Measurements from ENCODE around the gene LRRFIP1. TPM values are rescaled to one million over a fixed set of nuclear protein-coding genes. Genes with fewer than 3 reads are reported as not detected.

The LRRFIP1 gene
- total and polyA plus RNA-seq, 2 donors (not counting 1 experiment from before 2014, with no cell fraction given), result 42.0 to 139 TPM

DNA sequence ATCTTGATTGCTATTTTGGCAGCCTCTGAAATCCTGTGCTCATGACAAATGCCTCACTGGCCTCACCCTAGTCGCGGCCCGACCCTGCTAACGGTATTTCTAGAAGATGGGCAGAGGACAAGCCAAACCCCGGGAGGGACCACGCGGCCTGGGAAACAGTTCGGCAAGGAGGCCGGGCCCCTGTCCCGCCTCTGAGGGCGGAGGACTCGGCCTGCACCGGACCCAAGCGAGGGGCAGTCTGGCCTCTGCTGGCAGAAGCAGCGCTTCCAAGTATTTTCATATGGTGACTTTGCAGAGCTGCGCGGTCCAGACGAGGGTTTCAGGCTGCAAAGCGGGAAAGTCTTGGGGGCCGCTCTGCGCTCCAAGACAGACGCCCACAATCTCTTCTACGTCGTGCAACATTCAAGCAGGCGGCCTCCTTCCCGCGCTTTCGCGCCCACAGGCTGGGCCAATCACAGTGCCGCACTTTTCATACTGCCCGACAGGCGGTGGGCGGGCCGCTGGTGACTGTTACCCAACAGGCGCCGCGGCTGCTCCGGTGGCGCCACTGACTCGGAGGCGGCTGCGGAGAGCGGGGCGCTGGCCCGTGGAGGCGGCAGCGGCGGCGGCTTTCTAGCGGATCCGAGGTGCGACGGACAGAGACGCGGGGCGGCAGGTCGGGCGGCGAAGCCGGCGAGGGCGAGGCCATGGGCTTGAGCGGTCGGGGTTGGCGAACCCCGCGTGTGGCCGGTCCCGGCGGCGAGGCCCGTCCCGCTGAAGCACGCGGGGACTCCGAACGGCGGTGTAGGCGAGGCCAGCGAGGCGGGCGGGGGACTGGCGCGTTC is 171.1 kb downstream of the LRRFIP1 start, which contains the start of gene RBM44:
Gene RBM44 (plus strand): TSS at position 544 of the 824 bp plus-strand sequence. CDS start 14,831 bp downstream, outside the sequence.
- Histone ChIP-seq H3K4me3 (ENCODE audit: control extremely low read depth in 1 of 5, extremely low read depth in 1 of 5, insufficient read depth in 1 of 5, low read depth in 2 of 5, low read length in 4 of 5) (no peak within 1 kb of the TSS), H3K27me3 (replicated peaks in 1 of 4; ENCODE audit: control extremely low read depth in 1 of 4, control insufficient read depth in 3 of 4, insufficient read depth in 4 of 4, low read length in 3 of 4) (no peaks in the 10 kb centered on the region), H3K36me3 (replicated peaks in 1 of 2; ENCODE audit: control extremely low read depth in 1 of 2, control insufficient read depth in 1 of 2, extremely low read depth in 1 of 2, insufficient read depth in 2 of 2, low read length in 1 of 2) (no peaks in the 10 kb centered on the region), H3K9me3 (ENCODE audit: control extremely low read depth in 1 of 3, control insufficient read depth in 2 of 3, insufficient read depth in 1 of 3, low read length in 2 of 3) (peaks cover 0 to 17% (median 1%) of the 10 kb centered on the region in 3 donors), H3K27ac (ENCODE audit: low read length in 2 of 2) (no peak within 1 kb of the TSS), H4K20me1 (ENCODE audit: control insufficient read depth, insufficient read depth, low read length, poor library complexity, severe bottlenecking) (no peaks in the 10 kb centered on the region), H2AFZ (ENCODE audit: insufficient read depth, low read depth, low read length, poor library complexity, severe bottlenecking) (no peak within 1 kb of the TSS), H3K79me2 (ENCODE audit: control insufficient read depth, insufficient read depth, low read length) (no peaks in the 10 kb centered on the region), H3K4me1 (ENCODE audit: control insufficient read depth in 2 of 2, insufficient read depth in 2 of 2, low read length in 2 of 2) (no peaks in the 10 kb centered on the region), H3K9ac (ENCODE audit: low read length) (no peak within 1 kb of the TSS), H3K4me2 (replicated peaks; ENCODE audit: low read depth, low read length, poor library complexity, severe bottlenecking) (no peak within 1 kb of the TSS)
- Mint-ChIP-seq H3K27ac (no peak within 1 kb of the TSS), H3K27me3 (no peaks in the 10 kb centered on the region), H3K9me3 (ENCODE audit: insufficient read depth) (peaks cover 4% of the 10 kb centered on the region), H3K4me3 (no peak within 1 kb of the TSS), H3K4me1 (peaks cover 2% of the 10 kb centered on the region)
- WGBS (ENCODE audit: insufficient coverage), result 94% methylated on average over 84 of the region's 84 CpGs
- CTCF ChIA-PET, result no interaction called here
- POLR2A ChIA-PET, result no interaction called here
- DNase-seq (no peak), ATAC-seq (ENCODE audit: low read depth) (no peak)
- no peak for TF ChIP-seq EZH2 (IDR thresholded peaks at IDR 0.05; ENCODE audit: borderline replicate concordance, insufficient read depth, low read depth, low read length, poor library complexity, severe bottlenecking)
- TF ChIP-seq, protein P1, sequence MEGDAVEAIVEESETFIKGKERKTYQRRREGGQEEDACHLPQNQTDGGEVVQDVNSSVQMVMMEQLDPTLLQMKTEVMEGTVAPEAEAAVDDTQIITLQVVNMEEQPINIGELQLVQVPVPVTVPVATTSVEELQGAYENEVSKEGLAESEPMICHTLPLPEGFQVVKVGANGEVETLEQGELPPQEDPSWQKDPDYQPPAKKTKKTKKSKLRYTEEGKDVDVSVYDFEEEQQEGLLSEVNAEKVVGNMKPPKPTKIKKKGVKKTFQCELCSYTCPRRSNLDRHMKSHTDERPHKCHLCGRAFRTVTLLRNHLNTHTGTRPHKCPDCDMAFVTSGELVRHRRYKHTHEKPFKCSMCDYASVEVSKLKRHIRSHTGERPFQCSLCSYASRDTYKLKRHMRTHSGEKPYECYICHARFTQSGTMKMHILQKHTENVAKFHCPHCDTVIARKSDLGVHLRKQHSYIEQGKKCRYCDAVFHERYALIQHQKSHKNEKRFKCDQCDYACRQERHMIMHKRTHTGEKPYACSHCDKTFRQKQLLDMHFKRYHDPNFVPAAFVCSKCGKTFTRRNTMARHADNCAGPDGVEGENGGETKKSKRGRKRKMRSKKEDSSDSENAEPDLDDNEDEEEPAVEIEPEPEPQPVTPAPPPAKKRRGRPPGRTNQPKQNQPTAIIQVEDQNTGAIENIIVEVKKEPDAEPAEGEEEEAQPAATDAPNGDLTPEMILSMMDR (IDR thresholded peaks at IDR 0.05), result no peak
- intact Hi-C loops (cut with micrococcal nuclease), result no loop called here

DNA sequence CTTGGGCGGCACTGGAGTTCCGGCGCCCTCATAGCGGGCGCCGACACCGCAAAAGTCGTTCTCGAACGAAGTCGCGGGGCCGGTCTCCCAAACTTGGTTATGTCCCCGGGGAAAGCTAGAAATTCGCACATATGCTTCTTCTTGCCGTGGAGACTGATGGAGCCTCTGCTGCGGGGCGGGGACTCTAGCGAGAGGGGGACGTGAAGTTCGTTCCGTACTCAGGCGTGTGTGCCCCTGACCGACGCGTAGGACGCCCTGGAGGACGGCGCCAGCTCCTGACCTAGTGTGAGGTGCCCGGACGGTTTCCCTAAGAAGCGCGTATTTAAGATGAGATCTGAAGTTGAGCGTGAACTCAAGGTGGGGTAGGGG is 171.7 kb downstream of the LRRFIP1 start:
- 98% methylated on average over 34 of the region's 34 CpGs for WGBS (ENCODE audit: insufficient coverage)
- Histone ChIP-seq H4K20me1 (ENCODE audit: control insufficient read depth, insufficient read depth, low read length, poor library complexity, severe bottlenecking) (no peaks in the 10 kb centered on the region), H3K4me2 (replicated peaks; ENCODE audit: low read depth, low read length, poor library complexity, severe bottlenecking) (no peak overlapping the region), H3K79me2 (ENCODE audit: control insufficient read depth, insufficient read depth, low read length) (no peaks in the 10 kb centered on the region), H3K27ac (ENCODE audit: low read length in 2 of 2) (no peak overlapping the region), H3K9me3 (ENCODE audit: control extremely low read depth in 1 of 3, control insufficient read depth in 2 of 3, insufficient read depth in 1 of 3, low read length in 2 of 3) (peaks cover 0 to 17% (median 1%) of the 10 kb centered on the region in 3 donors), H2AFZ (ENCODE audit: insufficient read depth, low read depth, low read length, poor library complexity, severe bottlenecking) (no peak overlapping the region), H3K4me1 (ENCODE audit: control insufficient read depth in 2 of 2, insufficient read depth in 2 of 2, low read length in 2 of 2) (no peaks in the 10 kb centered on the region), H3K9ac (ENCODE audit: low read length) (no peak overlapping the region), H3K27me3 (replicated peaks in 1 of 4; ENCODE audit: control extremely low read depth in 1 of 4, control insufficient read depth in 3 of 4, insufficient read depth in 4 of 4, low read length in 3 of 4) (no peaks in the 10 kb centered on the region), H3K4me3 (ENCODE audit: control extremely low read depth in 1 of 5, extremely low read depth in 1 of 5, insufficient read depth in 1 of 5, low read depth in 2 of 5, low read length in 4 of 5) (no peak overlapping the region), H3K36me3 (replicated peaks in 1 of 2; ENCODE audit: control extremely low read depth in 1 of 2, control insufficient read depth in 1 of 2, extremely low read depth in 1 of 2, insufficient read depth in 2 of 2, low read length in 1 of 2) (no peaks in the 10 kb centered on the region)
- Mint-ChIP-seq H3K27ac (no peak overlapping the region), H3K27me3 (no peaks in the 10 kb centered on the region), H3K4me3 (no peak overlapping the region), H3K9me3 (ENCODE audit: insufficient read depth) (peaks cover 4% of the 10 kb centered on the region), H3K4me1 (peaks cover 3% of the 10 kb centered on the region)
- no peak for ATAC-seq (ENCODE audit: low read depth)
- no peak for DNase-seq
- intact Hi-C loops (cut with micrococcal nuclease), result no loop called here
- TF ChIP-seq EZH2 (IDR thresholded peaks at IDR 0.05; ENCODE audit: borderline replicate concordance, insufficient read depth, low read depth, low read length, poor library complexity, severe bottlenecking), result no peak
- TF ChIP-seq, protein P1 (IDR thresholded peaks at IDR 0.05), result no peak
- ChIA-PET POLR2A (no interaction called here), CTCF (interaction anchor here (1.3 kb wide), 1 partner anchor 24 kb away, joined by 3 read pairs; no protein-coding TSS in a partner anchor)
